GM19025 (cell line): ENCODE results near the gene LPAR3.

Experiments
- ATAC-seq: cut with Tn5 transposase; IDR thresholded peaks from one replicate; pipeline ENCODE4 v1.9.1; 2021; ENCODE audit warnings: mild to moderate bottlenecking, low read depth, moderate library complexity; ENCODE audit not compliant: unreplicated experiment

Gene LPAR3

GRCh38 chr1:84834419-84835064 lies 58.5 kb downstream of the LPAR3 start:
- ATAC-seq: no peak

- no peak for ATAC-seq
Observed at GRCh38 chr1:84833194-84833593, 59.8 kb downstream of the LPAR3 start.

GRCh38 chr1:84830136-84830535 lies 62.9 kb downstream of the LPAR3 start:
- ATAC-seq: no peak

- no peak for ATAC-seq
Observed at GRCh38 chr1:84827976-84828375, 65.0 kb downstream of the LPAR3 start.

- ATAC-seq: no peak
Observed at GRCh38 chr1:84827555-84827954, 65.5 kb downstream of the LPAR3 start.

- no peak for ATAC-seq
Observed at GRCh38 chr1:84825161-84825560, 67.8 kb downstream of the LPAR3 start.

- no peak for ATAC-seq
Observed at GRCh38 chr1:84823991-84824390, 69.0 kb downstream of the LPAR3 start.

- ATAC-seq: no peak
Observed at GRCh38 chr1:84823511-84823910, 69.5 kb downstream of the LPAR3 start.

- ATAC-seq: no peak
Observed at GRCh38 chr1:84810343-84810742, 82.7 kb downstream of the LPAR3 start.

- ATAC-seq: no peak
Observed at GRCh38 chr1:84809023-84809422, 84.0 kb downstream of the LPAR3 start.

GRCh38 chr1:84803604-84804003 lies 89.4 kb downstream of the LPAR3 start:
- ATAC-seq: no peak

GRCh38 chr1:84802567-84803232 lies 90.3 kb downstream of the LPAR3 start:
- ATAC-seq: no peak

- ATAC-seq: no peak
Observed at GRCh38 chr1:84800090-84801073, 92.6 kb downstream of the LPAR3 start.

GRCh38 chr1:84797603-84798002 lies 95.4 kb downstream of the LPAR3 start:
- ATAC-seq: no peak

GRCh38 chr1:84795966-84796600 lies 96.9 kb downstream of the LPAR3 start:
- no peak for ATAC-seq

- ATAC-seq: no peak
Observed at GRCh38 chr1:84795213-84795612, 97.8 kb downstream of the LPAR3 start.

GRCh38 chr1:84792421-84792820 lies 100.6 kb downstream of the LPAR3 start:
- ATAC-seq: no peak

GRCh38 chr1:84789014-84789413 lies 104.0 kb downstream of the LPAR3 start:
- no peak for ATAC-seq

GRCh38 chr1:84785271-84786036 lies 107.6 kb downstream of the LPAR3 start:
- ATAC-seq: no peak

- no peak for ATAC-seq
Observed at GRCh38 chr1:84782881-84783280, 110.1 kb downstream of the LPAR3 start.
